K562 (cell line): ENCODE results near the gene HSPA14. TPM values are rescaled to one million over a fixed set of nuclear protein-coding genes. Genes with fewer than 3 reads are reported as not detected.
A peak's percentile ranks its signal among the peaks of the same experiment; 100 is the strongest.

Source experiments
- ATAC-seq: fragments of 200-7000 bp; cut with Tn5 transposase; 3 replicates; pipeline ENCODE4 v1.9.1; 2020; ENCODE audit warnings: moderate library complexity
- BruUV-seq: library from RNA; stranded (reverse); fragments of 400-500 nt; replicated peaks from 2 replicates; lab custom pipeline; 2021; lab: Mats Ljungman, UMichigan
- CTCF ChIA-PET: fragments of 300-600 bp; formaldehyde crosslinking; extraction: SDS; loops from one replicate; lab custom pipeline; 2021; ENCODE audit warnings: low intra/inter-chr PET ratio; lab: Yijun Ruan, JAX
- POLR2A ChIA-PET: fragments of 300-600, 350-650 bp; sonication (Branson Sonifier 250); formaldehyde crosslinking; extraction: SDS; loops from one replicate; lab custom pipeline; 2021; ENCODE audit warnings: antibody characterized with exemption, inconsistent platforms; lab: Yijun Ruan, JAX
- DNase-seq, 4 experiments: peaks; one replicate each; pipeline versions ENCODE4 v3.0.0 to v3.0.0-alpha.2; 2011 to 2018; ENCODE audit warnings: low spot score in 3 of 4, mixed read lengths in 3 of 4; ENCODE audit errors: extremely low read depth in 1 of 4
- FAIRE-seq: peaks from 2 replicates; lab custom pipeline; 2011; peaks lifted over from hg19 to GRCh38; lab: Jason Lieb, UNC
- H2AFZ ChIP-seq: 2 replicates; pipeline ENCODE4 v1.6.0; 2011; ENCODE audit warnings: low read depth, low read length, control low read depth, inconsistent platforms
- H3K27ac ChIP-seq: fragments of 200-600 bp; 3 replicates; pipeline ENCODE4 v1.8.0; 2011; ENCODE audit warnings: low read depth, mild to moderate bottlenecking, control low read depth, inconsistent platforms, low read length, moderate library complexity, mixed read lengths; ENCODE audit errors: extremely low read depth
- H3K27me3 ChIP-seq, 2 experiments: fragments of 300-600 bp in 1 of 2; 2 replicates in 1 of 2; 3 replicates in 1 of 2; pipeline versions ENCODE4 v1.6.0 to v1.8.0; 2011; ENCODE audit warnings: inconsistent platforms in 2 of 2, low read length in 2 of 2, mild to moderate bottlenecking in 1 of 2, mixed read lengths in 1 of 2, moderate library complexity in 1 of 2; ENCODE audit not compliant: control insufficient read depth in 2 of 2, insufficient read depth in 2 of 2
- H3K36me3 ChIP-seq: fragments of 300-600 bp; 3 replicates; pipeline ENCODE4 v1.8.0; 2011; ENCODE audit warnings: mild to moderate bottlenecking, low read length, inconsistent platforms; ENCODE audit not compliant: control insufficient read depth, insufficient read depth
- H3K4me1 ChIP-seq, 2 experiments: fragments of 200-600 bp in 1 of 2; replicated peaks in 1 of 2; 2 replicates in 1 of 2; 3 replicates in 1 of 2; pipeline versions ENCODE4 v1.5.1 to v1.8.0; 2011; ENCODE audit warnings: inconsistent platforms in 2 of 2, low read length in 2 of 2, mild to moderate bottlenecking in 1 of 2, mixed read lengths in 1 of 2, moderate library complexity in 1 of 2; ENCODE audit not compliant: control insufficient read depth in 2 of 2, insufficient read depth in 2 of 2
- H3K4me2 ChIP-seq: 2 replicates; pipeline ENCODE4 v1.6.1; 2011; ENCODE audit warnings: low read length, control low read depth, inconsistent platforms, mixed read lengths; ENCODE audit not compliant: insufficient read depth
- H3K4me3 ChIP-seq: fragments of 200-600 bp; sonication (generic), shearing (Covaris generic); 2 replicates; pipeline ENCODE4 v1.5.1; 2016; ENCODE audit warnings: control low read depth, inconsistent platforms
- H3K79me2 ChIP-seq: fragments of 200-600 bp; 3 replicates; pipeline ENCODE4 v1.8.0; 2011; ENCODE audit warnings: low read length, inconsistent platforms; ENCODE audit not compliant: control insufficient read depth, insufficient read depth
- H3K9ac ChIP-seq, 2 experiments: 2 replicates each; pipeline versions ENCODE4 v1.6.0 to v1.6.1; 2011; ENCODE audit warnings: low read depth in 2 of 2, low read length in 2 of 2, control low read depth in 1 of 2, inconsistent platforms in 1 of 2, mild to moderate bottlenecking in 1 of 2, mixed read lengths in 1 of 2; ENCODE audit not compliant: insufficient read depth in 1 of 2
- H3K9me1 ChIP-seq: one replicate; pipeline ENCODE4 v1.6.0; 2011; ENCODE audit warnings: inconsistent platforms, mild to moderate bottlenecking, low read length, moderate library complexity; ENCODE audit not compliant: control insufficient read depth, insufficient read depth
- H3K9me3 ChIP-seq: replicated peaks from 2 replicates; pipeline ENCODE4 v1.5.1; 2011; ENCODE audit warnings: low read depth, low read length, inconsistent platforms; ENCODE audit not compliant: control insufficient read depth, insufficient read depth
- H4K20me1 ChIP-seq: replicated peaks from 2 replicates; pipeline ENCODE4 v1.6.1; 2011; ENCODE audit warnings: low read length, inconsistent platforms, mixed read lengths; ENCODE audit not compliant: control insufficient read depth, insufficient read depth
- CAMTA2 ChIP-seq: fragments of 250-450 bp; sonication (Bioruptor Pico); conservative IDR thresholded peaks from 2 replicates; pipeline ENCODE4 v1.5.1; 2022
- POLR2H ChIP-seq: IDR thresholded peaks from 2 replicates; pipeline ENCODE4 v1.6.1; 2016; ENCODE audit warnings: missing genetic modification characterization, low read depth, mild to moderate bottlenecking, control low read depth, missing compliant biosample characterization, moderate library complexity
- SAP30 ChIP-seq: fragments of 200-600 bp; sonication (generic); IDR thresholded peaks from 2 replicates; pipeline ENCODE4 v1.6.1; 2012; ENCODE audit warnings: borderline replicate concordance, low read depth, mild to moderate bottlenecking, moderate library complexity, low read length, control low read depth, inconsistent platforms; ENCODE audit not compliant: insufficient read depth, poor library complexity, severe bottlenecking
- SRSF7 ChIP-seq: fragments of 200-400 bp; formaldehyde crosslinking; optimal IDR thresholded peaks from 2 replicates; pipeline ENCODE3; 2017; ENCODE audit warnings: mild to moderate bottlenecking, low read depth, low read length
- TEAD4 ChIP-seq, 2 experiments: sonication (generic) in 1 of 2; formaldehyde crosslinking in 1 of 2; IDR thresholded peaks; 2 replicates each; pipeline versions ENCODE4 v1.6.1 to v1.8.0; 2012 to 2022; ENCODE audit warnings: borderline replicate concordance in 1 of 2, inconsistent platforms in 1 of 2, low read length in 1 of 2, mild to moderate bottlenecking in 1 of 2, missing genetic modification reagents in 1 of 2
- ZNF165 ChIP-seq: fragments of 250-450 bp; sonication (Bioruptor Pico); IDR thresholded peaks from 2 replicates; pipeline ENCODE4 v1.4.0; 2020; ENCODE audit warnings: borderline replicate concordance
- WGBS: fragments of 100-300 bp; shearing (Covaris generic); methylation state at CpG from one replicate; pipeline ENCODE4 v1.1.6; 2016; ENCODE audit warnings: low coverage, mixed read lengths; ENCODE audit not compliant: insufficient coverage; ENCODE audit errors: missing lambda C conversion rate; 5-methylcytosine and 5-hydroxymethylcytosine counted together
- in situ Hi-C: fragments of 300-500 bp; cut with MboI; formaldehyde crosslinking; loops from 4 replicates; pipeline ENCODE4 v1.15.0; 2018; ENCODE audit warnings: inconsistent platforms, mixed read lengths
- intact Hi-C: fragments of 100-400 bp; cut with micrococcal nuclease; formaldehyde crosslinking; loops from 2 replicates; pipeline ENCODE4 v1.14.2; 2022
- polyA plus RNA-seq, 8 experiments: library from polyadenylated mRNA; depleted of rRNA in 4 of 8; stranded (reverse) in 5 of 8; unstranded in 3 of 8; fragments of >200 nt; fragmentation: Nextera tagmentation in 2 of 8; fragmentation: Illumina TruSeq in 1 of 8; extraction: Ambion mirVana in 2 of 8; extraction: Trizol in 1 of 8; gene quantifications; 2 replicates each; pipeline versions ENCODE4 v1.2.1 to v1.2.3, GENCODE V29; 2011 to 2014; ENCODE audit warnings: inconsistent platforms in 1 of 8, missing spikeins in 1 of 8
- total RNA-seq, 7 experiments: library from RNA; depleted of rRNA in 6 of 7; stranded (reverse); fragments of >200 nt in 6 of 7; fragmentation: Illumina TruSeq in 2 of 7; extraction: Trizol in 2 of 7; gene quantifications; 2 replicates each; pipeline versions ENCODE4 v1.2.1 to v1.2.3, GENCODE V29; 2011 to 2021; ENCODE audit warnings: low replicate concordance in 1 of 7
- TF ChIP-seq, protein P1 (sequence below): fragments of 450-650 bp; IDR thresholded peaks from 2 replicates; pipeline ENCODE4 v1.6.1; 2016; ENCODE audit warnings: mild to moderate bottlenecking
- TF ChIP-seq, protein P2 (sequence below): fragments of 450-650 bp; formaldehyde crosslinking; IDR thresholded peaks from 2 replicates; pipeline ENCODE4 v1.4.0; 2022; ENCODE audit warnings: missing genetic modification characterization

The HSPA14 gene
- total and polyA plus RNA-seq, 9 of the 15 experiments (the other 6 are each of a cell fraction or from before 2014, with no cell fraction given) = 41.9 to 75.0 (median 63.2) TPM

DNA sequence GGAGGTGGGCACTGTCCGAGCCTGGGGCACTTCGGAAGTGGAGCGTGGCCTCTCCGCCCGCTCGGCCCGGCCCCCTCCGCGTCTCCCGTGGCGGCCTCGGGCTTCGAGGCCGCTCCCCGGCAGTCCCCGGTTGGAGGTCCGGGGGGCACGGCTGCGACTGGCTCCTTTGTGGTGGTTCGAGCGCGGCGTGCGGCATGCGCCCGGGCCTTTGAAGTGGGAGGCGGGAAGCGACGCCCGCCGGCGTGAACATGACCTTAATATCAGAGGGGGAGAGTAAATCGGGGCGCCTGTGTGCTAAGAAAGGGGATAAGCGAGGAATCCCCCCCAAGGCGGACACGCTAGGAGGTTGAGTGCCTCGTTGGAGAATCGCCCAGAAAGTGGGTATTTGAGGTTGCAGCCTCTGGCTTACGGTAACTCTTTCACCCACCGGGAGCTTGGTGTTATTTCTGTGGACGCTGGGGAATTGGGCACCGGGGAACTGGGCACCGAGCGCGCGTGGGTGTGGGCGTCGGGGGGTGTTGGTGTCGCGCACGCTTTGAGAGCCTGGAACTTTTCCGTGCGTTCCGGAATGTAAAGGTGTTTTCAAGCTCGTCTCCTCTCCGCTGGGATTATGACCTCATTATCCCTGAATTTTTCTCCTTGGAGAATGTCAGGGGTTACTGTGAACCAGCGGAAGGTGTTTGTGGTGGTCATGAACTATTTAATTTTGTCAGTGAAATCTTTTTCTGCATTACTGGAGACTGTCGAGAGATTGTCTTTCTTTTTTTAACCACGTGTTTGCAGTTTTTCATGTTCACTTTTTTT, 41.2 kb downstream of the HSPA14 start:
- in situ Hi-C loops = no loop called here
- FAIRE-seq (no peak), DNase-seq (peak in 2 of 4 experiments; percentile 22 to 30), ATAC-seq (peak; percentile 10)
- Histone ChIP-seq H3K36me3 (peaks cover 28% of the 10 kb centered on the region; the same call in 2 of the 3 replicates), H3K4me2 (peak overlapping the region; percentile 78), H3K9ac (peak overlapping the region; percentile 78 to 95), H3K9me3 (no peaks in the 10 kb centered on the region), H2AFZ (peak overlapping the region; percentile 75), H3K79me2 (peaks cover 77% of the 10 kb centered on the region), H3K4me3 (peak overlapping the region; percentile 96), H3K9me1 (no peaks in the 10 kb centered on the region), H3K4me1 (peaks cover 12 to 15% of the 10 kb centered on the region in 2 experiments), H3K27me3 (no peaks in the 10 kb centered on the region), H3K27ac (peak overlapping the region; percentile 85), H4K20me1 (peaks cover 13% of the 10 kb centered on the region)
- no TSS peak for BruUV-seq
- CTCF ChIA-PET = interaction anchor here (0.6 kb wide), 1 partner anchor 75 kb away, joined by 3 read pairs; the partner anchor contains the start of gene DCLRE1C
- intact Hi-C loops = loop anchor here (5.0 kb wide), 1 partner anchor 42 kb away; the partner anchor contains the start of genes CDNF, HSPA14 and MSANTD7
- POLR2A ChIA-PET = interaction anchor here (0.8 to 2.5 kb wide), 7 partner anchors 10 to 75 kb away, joined by 3 to 17 read pairs (median 4); partner anchors contain the start of genes CDNF, DCLRE1C, HSPA14 and MSANTD7
- WGBS = under 1% methylated on average over 52 of the region's 60 CpGs
- TF ChIP-seq ZNF165 = no peak
- TF ChIP-seq POLR2H = no peak
- peak; percentile 45 for TF ChIP-seq SAP30
- TF ChIP-seq, protein P1, sequence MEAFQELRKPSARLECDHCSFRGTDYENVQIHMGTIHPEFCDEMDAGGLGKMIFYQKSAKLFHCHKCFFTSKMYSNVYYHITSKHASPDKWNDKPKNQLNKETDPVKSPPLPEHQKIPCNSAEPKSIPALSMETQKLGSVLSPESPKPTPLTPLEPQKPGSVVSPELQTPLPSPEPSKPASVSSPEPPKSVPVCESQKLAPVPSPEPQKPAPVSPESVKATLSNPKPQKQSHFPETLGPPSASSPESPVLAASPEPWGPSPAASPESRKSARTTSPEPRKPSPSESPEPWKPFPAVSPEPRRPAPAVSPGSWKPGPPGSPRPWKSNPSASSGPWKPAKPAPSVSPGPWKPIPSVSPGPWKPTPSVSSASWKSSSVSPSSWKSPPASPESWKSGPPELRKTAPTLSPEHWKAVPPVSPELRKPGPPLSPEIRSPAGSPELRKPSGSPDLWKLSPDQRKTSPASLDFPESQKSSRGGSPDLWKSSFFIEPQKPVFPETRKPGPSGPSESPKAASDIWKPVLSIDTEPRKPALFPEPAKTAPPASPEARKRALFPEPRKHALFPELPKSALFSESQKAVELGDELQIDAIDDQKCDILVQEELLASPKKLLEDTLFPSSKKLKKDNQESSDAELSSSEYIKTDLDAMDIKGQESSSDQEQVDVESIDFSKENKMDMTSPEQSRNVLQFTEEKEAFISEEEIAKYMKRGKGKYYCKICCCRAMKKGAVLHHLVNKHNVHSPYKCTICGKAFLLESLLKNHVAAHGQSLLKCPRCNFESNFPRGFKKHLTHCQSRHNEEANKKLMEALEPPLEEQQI = no peak
- TF ChIP-seq, protein P2, sequence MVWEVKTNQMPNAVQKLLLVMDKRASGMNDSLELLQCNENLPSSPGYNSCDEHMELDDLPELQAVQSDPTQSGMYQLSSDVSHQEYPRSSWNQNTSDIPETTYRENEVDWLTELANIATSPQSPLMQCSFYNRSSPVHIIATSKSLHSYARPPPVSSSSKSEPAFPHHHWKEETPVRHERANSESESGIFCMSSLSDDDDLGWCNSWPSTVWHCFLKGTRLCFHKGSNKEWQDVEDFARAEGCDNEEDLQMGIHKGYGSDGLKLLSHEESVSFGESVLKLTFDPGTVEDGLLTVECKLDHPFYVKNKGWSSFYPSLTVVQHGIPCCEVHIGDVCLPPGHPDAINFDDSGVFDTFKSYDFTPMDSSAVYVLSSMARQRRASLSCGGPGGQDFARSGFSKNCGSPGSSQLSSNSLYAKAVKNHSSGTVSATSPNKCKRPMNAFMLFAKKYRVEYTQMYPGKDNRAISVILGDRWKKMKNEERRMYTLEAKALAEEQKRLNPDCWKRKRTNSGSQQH (CRISPR knock-in tag) = peak; percentile 5; the same call in 1 of the 2 replicates
- no peak for TF ChIP-seq CAMTA2
- peak; percentile 33; the same call in 1 of the 2 replicates for TF ChIP-seq TEAD4 (IDR thresholded peaks at IDR 0.05; ENCODE audit: low read length)
- no peak for TF ChIP-seq TEAD4 (CRISPR knock-in tag; IDR thresholded peaks at IDR 0.05; ENCODE audit: borderline replicate concordance)
- no peak for TF ChIP-seq SRSF7
